Ovary (tissue), 9 donors: ENCODE results near the gene PHLDB2. TPM values are rescaled to one million over a fixed set of nuclear protein-coding genes. Genes with fewer than 3 reads are reported as not detected.

Experiments used
- DNase-seq, 5 donors: peaks; one replicate each; pipeline ENCODE4 v3.0.0-alpha.2; 2019 to 2020
- H3K27ac ChIP-seq, 2 donors: fragments of 200-600 bp; one replicate each; pipeline versions ENCODE4 v1.5.1 to v1.8.0; 2019 to 2022
- H3K27me3 ChIP-seq: fragments of 200-600 bp; one replicate; pipeline ENCODE4 v1.8.0; 2022
- H3K36me3 ChIP-seq: fragments of 200-600 bp; sonication (generic); one replicate; pipeline ENCODE4 v1.5.1; 2019
- H3K4me1 ChIP-seq: one replicate; pipeline ENCODE4 v1.8.1; 2013; ENCODE audit warnings: mild to moderate bottlenecking, moderate library complexity; ENCODE audit not compliant: insufficient read depth
- H3K4me3 ChIP-seq: fragments of 200-600 bp; sonication (generic); one replicate; pipeline ENCODE4 v1.5.1; 2017
- H3K9me3 ChIP-seq, 2 donors: fragments of 200-600 bp in 1 of 2; sonication (generic) in 1 of 2; one replicate each; pipeline versions ENCODE4 v1.5.1 to v1.8.1; 2013 to 2019; ENCODE audit warnings: mild to moderate bottlenecking in 1 of 2, moderate library complexity in 1 of 2
- CTCF ChIP-seq, 3 donors: fragments of 450-650 bp in 2 of 3; fragments of 200-600 bp in 1 of 3; IDR thresholded peaks; one replicate each; pipeline versions ENCODE4 v1.5.1 to v1.8.0; 2016 to 2022; ENCODE audit warnings: antibody characterized with exemption in 3 of 3, mild to moderate bottlenecking in 1 of 3
- EP300 ChIP-seq: sonication (generic); formaldehyde crosslinking; IDR thresholded peaks from one replicate; pipeline ENCODE4 v1.6.1; 2017; ENCODE audit warnings: antibody characterized with exemption
- POLR2A ChIP-seq: fragments of 450-650 bp; IDR thresholded peaks from one replicate; pipeline ENCODE4 v1.6.1; 2017; ENCODE audit warnings: antibody characterized with exemption, mild to moderate bottlenecking, moderate library complexity
- WGBS, 3 donors: extraction: QIAGEN DNeasy Blood & Tissue Kit in 1 of 3; methylation state at CpG; one replicate each; pipeline versions ENCODE4 v1.1.5 to v1.1.7; 2013 to 2017; 5-methylcytosine and 5-hydroxymethylcytosine counted together
- intact Hi-C, 4 donors: fragments of 100-400 bp; cut with DNase I; formaldehyde crosslinking; loops; one replicate each; pipeline versions ENCODE4 v1.11.0 to v1.15.1; 2022 to 2023
- polyA plus RNA-seq, 2 donors: library from polyadenylated mRNA; stranded (reverse); fragments of 200-250 nt in 1 of 2; fragments of 350-450 nt in 1 of 2; fragmentation: Illumina TruSeq in 1 of 2; extraction: RNeasy Lipid Tissue Mini Kit (QIAGEN cat#74804) in 1 of 2; gene quantifications; one replicate each; pipeline ENCODE4 v1.2.3, GENCODE V29; 2013 to 2014
- total RNA-seq, 7 donors: library from RNA; depleted of rRNA in 2 of 7; stranded (reverse); fragments of >200 nt in 2 of 7; fragmentation: NEBNext Ultra II Directional in 3 of 7; extraction: Animal tissue kit (Norgen Biotek cat#: 25700) in 3 of 7; gene quantifications; one replicate each; pipeline versions ENCODE4 v1.1.0 to v1.2.4, GENCODE V29; 2016 to 2023
- donor health status: DM: no; HTN: no; CAD: no; lungs with moderate emphysema.
- donor health status: DM: no; HTN: no; CAD: no.
- donor health status: Bipolar disorder and iron deficiency.
- donor health status: DM: yes; HTN: yes; CAD: no.
- donor health status: DM: no; HTN: no; CAD: no.
- donor health status: DM: yes; HTN: yes; CAD: no.

Gene PHLDB2
- total and polyA plus RNA-seq, 9 donors: 9.0 to 141 (median 19.3) TPM

DNA sequence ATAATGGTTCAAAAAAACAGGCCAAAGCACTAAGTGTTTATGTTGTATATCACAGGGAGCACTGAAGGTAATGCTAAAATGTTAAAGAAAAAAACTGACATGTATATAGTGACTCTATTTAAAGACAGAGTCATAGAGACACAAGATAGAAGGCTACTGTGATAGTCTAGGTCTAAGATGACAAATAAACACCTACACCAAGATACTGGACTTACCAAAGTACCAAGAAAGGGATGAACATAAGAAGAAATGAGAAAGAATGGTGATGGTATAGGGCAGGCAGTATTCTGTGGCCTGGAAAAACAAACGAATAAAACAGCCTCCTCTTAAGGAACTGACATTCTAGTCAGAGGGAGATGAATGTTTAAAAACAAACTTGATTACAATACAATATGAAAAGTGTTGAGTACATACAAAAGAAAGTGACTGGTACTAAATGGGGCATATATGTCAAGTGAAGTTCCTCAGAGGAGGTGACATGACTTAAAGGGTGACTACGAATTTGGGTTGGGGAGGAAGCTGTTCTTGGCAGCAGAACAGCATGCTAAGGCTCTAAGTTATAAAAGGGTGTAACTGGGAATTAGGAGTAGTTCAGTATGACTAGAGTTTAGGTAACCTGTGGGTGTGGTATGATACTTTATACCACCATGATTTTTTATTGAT lies 125.7 kb downstream of the PHLDB2 start:
- intact Hi-C loops: no loop called here
- TF ChIP-seq EP300 (no peak), POLR2A (no peak), CTCF (IDR thresholded peaks at IDR 0.05) (no peak)
- WGBS, 3 donors: 52 to 61% (median 56%) methylated on average over 2 of the region's 2 CpGs

DNA sequence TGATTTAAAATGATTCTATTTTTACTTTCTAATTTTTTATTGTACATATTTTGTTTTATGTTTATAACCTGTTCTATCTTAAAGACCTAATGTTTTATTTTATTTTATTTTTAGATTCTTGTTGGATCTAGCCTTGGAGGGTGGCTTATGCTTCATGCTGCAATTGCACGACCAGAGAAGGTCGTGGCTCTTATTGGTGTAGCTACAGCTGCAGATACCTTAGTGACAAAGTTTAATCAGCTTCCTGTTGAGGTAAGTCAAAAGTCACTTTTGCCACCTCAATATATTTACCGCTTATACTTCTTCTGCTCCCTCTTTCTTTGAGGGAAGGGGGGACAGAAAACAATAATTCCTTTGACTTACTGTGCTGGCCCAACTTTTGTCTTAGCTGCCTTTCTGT lies 127.7 kb downstream of the PHLDB2 start:
- no peaks in the 10 kb centered on the region for H3K27me3 ChIP-seq
- DNase-seq: no peak
- TF ChIP-seq POLR2A (no peak), EP300 (no peak), CTCF (IDR thresholded peaks at IDR 0.05) (no peak)
- intact Hi-C loops: no loop called here
- 80 to 90% (median 88%) methylated on average over 3 of the region's 3 CpGs for WGBS, 3 donors
- H3K9me3 ChIP-seq: no peaks in the 10 kb centered on the region
- no peak overlapping the region for H3K4me3 ChIP-seq
- no peaks in the 10 kb centered on the region for H3K36me3 ChIP-seq
- no peak overlapping the region for H3K27ac ChIP-seq
- H3K4me1 ChIP-seq: no peaks in the 10 kb centered on the region

More for the DNA sequence above, 125.7 kb downstream of the PHLDB2 start:
- peaks cover 4% of the 10 kb centered on the region for H3K4me1 ChIP-seq
- DNase-seq: no peak
- H3K9me3 ChIP-seq: no peaks in the 10 kb centered on the region
- H3K27me3 ChIP-seq: no peaks in the 10 kb centered on the region
- no peak overlapping the region for H3K27ac ChIP-seq
- no peaks in the 10 kb centered on the region for H3K36me3 ChIP-seq
- no peak overlapping the region for H3K4me3 ChIP-seq

GRCh38 chr3:111989061-111989678 lies 130.1 kb downstream of the PHLDB2 start:
- WGBS, 3 donors: 52 to 65% (median 61%) methylated on average over 3 of the region's 3 CpGs
- H3K4me1 ChIP-seq: no peaks in the 10 kb centered on the region
- DNase-seq: no peak
- no peak overlapping the region for H3K4me3 ChIP-seq
- no peak for TF ChIP-seq POLR2A
- TF ChIP-seq CTCF (IDR thresholded peaks at IDR 0.05): peak; percentile 24 to 53 (median 42)
- no peaks in the 10 kb centered on the region for H3K36me3 ChIP-seq
- H3K27ac ChIP-seq: no peak overlapping the region
- H3K27me3 ChIP-seq: no peaks in the 10 kb centered on the region
- intact Hi-C loops: no loop called here
- H3K9me3 ChIP-seq: no peaks in the 10 kb centered on the region

DNA sequence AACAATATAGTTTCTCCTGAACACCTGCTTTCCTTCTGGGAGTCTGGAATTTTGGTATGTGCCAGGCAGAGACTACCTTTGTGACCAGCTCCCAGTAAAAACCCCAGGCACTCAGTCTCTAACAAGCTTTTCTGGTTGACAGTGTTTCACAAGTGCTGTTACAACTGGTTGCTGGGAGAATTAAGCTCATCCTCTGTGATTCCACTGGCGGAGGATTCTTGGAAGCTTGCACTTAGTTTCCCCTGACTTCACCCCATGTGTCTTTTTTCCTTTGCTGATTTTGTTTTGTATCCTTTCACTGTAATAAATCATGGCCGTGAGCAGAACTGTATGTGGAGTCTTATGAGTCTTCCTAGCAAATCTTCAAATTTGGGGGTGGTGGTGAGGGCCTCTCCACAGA lies 134.0 kb downstream of the PHLDB2 start:
- H3K27ac ChIP-seq: no peak overlapping the region
- no peak overlapping the region for H3K4me3 ChIP-seq
- no peak for DNase-seq
- H3K36me3 ChIP-seq: no peaks in the 10 kb centered on the region
- intact Hi-C loops: no loop called here
- TF ChIP-seq CTCF (IDR thresholded peaks at IDR 0.05) (no peak), POLR2A (no peak), EP300 (no peak)
- H3K9me3 ChIP-seq: no peaks in the 10 kb centered on the region
- no peaks in the 10 kb centered on the region for H3K4me1 ChIP-seq
- H3K27me3 ChIP-seq: no peaks in the 10 kb centered on the region
- WGBS, 3 donors: 70 to 91% (median 83%) methylated on average over 2 of the region's 2 CpGs
